Karpas-422 (cell line): ENCODE results near the gene COL8A2. TPM values are rescaled to one million over a fixed set of nuclear protein-coding genes. Genes with fewer than 3 reads are reported as not detected.

ENCODE experiments used
- DNase-seq: peaks from one replicate; pipeline ENCODE4 v3.0.0-alpha.2; 2015
- H2AFZ ChIP-seq: fragments of 200-600 bp; sonication (generic); 2 replicates; pipeline ENCODE4 v1.6.1; 2014; ENCODE audit warnings: antibody characterized with exemption, low read length, mixed read lengths
- H3K27ac ChIP-seq: fragments of 200-600 bp; sonication (generic); 2 replicates; pipeline ENCODE4 v1.5.1; 2014; ENCODE audit warnings: mild to moderate bottlenecking, low read length, moderate library complexity
- H3K27me3 ChIP-seq: fragments of 200-600 bp; sonication (generic); 2 replicates; pipeline ENCODE4 v1.6.1; 2014; ENCODE audit warnings: low read length, mixed read lengths
- H3K36me3 ChIP-seq: fragments of 200-600 bp; sonication (generic); 2 replicates; pipeline ENCODE4 v1.6.1; 2014; ENCODE audit warnings: low read length, mixed read lengths; ENCODE audit not compliant: insufficient read depth
- H3K4me1 ChIP-seq: fragments of 200-600 bp; sonication (generic); 2 replicates; pipeline ENCODE4 v1.6.1; 2014; ENCODE audit warnings: mild to moderate bottlenecking, low read length, mixed read lengths
- H3K4me2 ChIP-seq: fragments of 200-600 bp; sonication (generic); 2 replicates; pipeline ENCODE4 v1.6.1; 2014; ENCODE audit warnings: low read length, low read depth, mild to moderate bottlenecking; ENCODE audit not compliant: poor library complexity, severe bottlenecking
- H3K4me3 ChIP-seq: fragments of 200-600 bp; sonication (generic); 2 replicates; pipeline ENCODE4 v1.5.1; 2014; ENCODE audit warnings: mild to moderate bottlenecking, antibody characterized with exemption, low read length, mixed read lengths
- H3K79me2 ChIP-seq: fragments of 200-600 bp; sonication (generic); 2 replicates; pipeline ENCODE4 v1.6.1; 2014; ENCODE audit warnings: mild to moderate bottlenecking, low read length, mixed read lengths
- H3K9ac ChIP-seq: fragments of 200-600 bp; sonication (generic); 2 replicates; pipeline ENCODE4 v1.6.0; 2014; ENCODE audit warnings: low read length
- H3K9me2 ChIP-seq: fragments of 200-600 bp; sonication (generic), shearing (Covaris generic); replicated peaks from 2 replicates; pipeline ENCODE4 v1.6.0; 2014; ENCODE audit warnings: mild to moderate bottlenecking, low read length, moderate library complexity; ENCODE audit not compliant: insufficient read depth
- H3K9me3 ChIP-seq: fragments of 300-700, 200-600 bp; sonication (generic); 2 replicates; pipeline ENCODE4 v1.6.1; 2014; ENCODE audit warnings: low read length, mixed read lengths
- H4K20me1 ChIP-seq: fragments of 200-600 bp; sonication (generic); 2 replicates; pipeline ENCODE4 v1.6.1; 2014; ENCODE audit warnings: mild to moderate bottlenecking, antibody characterized with exemption, low read length, low read depth; ENCODE audit not compliant: insufficient read depth
- total RNA-seq: library from RNA; depleted of rRNA; stranded (reverse); fragments of >200 nt; shearing (Covaris generic); gene quantifications from 2 replicates; pipeline ENCODE4 v1.2.3, GENCODE V29; 2014; ENCODE audit warnings: low replicate concordance; rRNA removed

The COL8A2 gene
- total RNA-seq, 1 experiment from 2014 or later: not detected

DNA sequence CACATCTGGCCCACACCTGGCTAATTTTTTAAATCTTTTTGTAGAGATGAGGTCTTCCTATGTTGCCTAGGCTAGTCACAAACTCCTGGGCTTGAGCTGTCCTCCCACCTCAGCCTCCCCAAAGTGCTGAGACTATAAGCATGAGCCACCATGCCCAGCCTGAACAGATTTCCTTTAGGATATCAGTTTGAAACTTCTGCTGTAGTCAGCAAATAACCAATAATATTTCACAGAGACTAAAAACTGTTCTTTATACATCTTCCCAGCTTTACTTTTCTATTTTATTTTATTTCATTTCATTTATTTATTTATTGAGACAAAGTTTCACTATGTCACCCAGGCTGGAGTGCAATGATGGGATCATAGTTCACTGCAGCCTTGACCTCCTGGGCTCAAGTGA is 71.0 kb downstream of the COL8A2 start:
- no peaks in the 10 kb centered on the region for H3K27me3 ChIP-seq
- peaks cover 33% of the 10 kb centered on the region for H3K36me3 ChIP-seq
- no peak overlapping the region for H3K4me2 ChIP-seq
- H3K27ac ChIP-seq: no peak overlapping the region
- no peak overlapping the region for H2AFZ ChIP-seq
- H4K20me1 ChIP-seq: no peaks in the 10 kb centered on the region
- H3K4me1 ChIP-seq: no peaks in the 10 kb centered on the region
- H3K9ac ChIP-seq: no peak overlapping the region
- H3K79me2 ChIP-seq: no peaks in the 10 kb centered on the region
- no peaks in the 10 kb centered on the region for H3K9me2 ChIP-seq
- no peak overlapping the region for H3K4me3 ChIP-seq
- no peak for DNase-seq
- H3K9me3 ChIP-seq: no peaks in the 10 kb centered on the region

DNA sequence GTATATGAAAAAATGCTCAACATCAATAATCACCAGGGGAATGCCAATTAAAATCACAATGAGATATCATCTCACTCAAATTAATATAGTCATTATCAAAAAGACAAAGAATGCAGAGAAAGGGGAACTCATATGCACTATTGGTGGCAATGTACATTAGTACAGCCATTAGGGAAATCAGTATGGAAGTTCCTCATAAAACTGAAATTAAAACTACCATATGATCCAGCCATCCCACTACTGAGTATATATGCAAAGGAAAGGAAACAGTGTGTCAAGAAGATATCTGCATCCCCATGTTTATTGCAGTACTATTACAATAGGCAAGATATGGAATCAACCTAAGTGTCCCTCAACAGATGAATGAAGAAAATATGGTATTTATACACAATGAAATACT is 73.2 kb downstream of the COL8A2 start:
- no peak overlapping the region for H3K9ac ChIP-seq
- DNase-seq: no peak
- no peaks in the 10 kb centered on the region for H3K9me2 ChIP-seq
- H3K4me3 ChIP-seq: no peak overlapping the region
- no peak overlapping the region for H3K27ac ChIP-seq
- H4K20me1 ChIP-seq: no peaks in the 10 kb centered on the region
- no peak overlapping the region for H3K4me2 ChIP-seq
- H3K36me3 ChIP-seq: peaks cover 42% of the 10 kb centered on the region
- no peak overlapping the region for H2AFZ ChIP-seq
- no peaks in the 10 kb centered on the region for H3K27me3 ChIP-seq
- H3K4me1 ChIP-seq: no peaks in the 10 kb centered on the region
- H3K9me3 ChIP-seq: no peaks in the 10 kb centered on the region
- H3K79me2 ChIP-seq: no peaks in the 10 kb centered on the region

Other genes starting within 250 kb of the COL8A2 start
- 18.7 and 21.4 TPM in 2 replicates for gene AGO1, start 242.0 kb downstream of the COL8A2 start, total RNA-seq
- 21.2 and 46.8 TPM in 2 replicates for gene AGO3, start 194.1 kb downstream of the COL8A2 start, total RNA-seq
- 0.86 and 1.7 TPM in 2 replicates for gene TEKT2, start 41.1 kb downstream of the COL8A2 start, total RNA-seq
- gene ADPRS, start 36.3 kb downstream of the COL8A2 start, total RNA-seq: 29.3 and 42.8 TPM in 2 replicates
- gene TRAPPC3, start 24.3 kb upstream of the COL8A2 start, total RNA-seq: 46.7 and 81.0 TPM in 2 replicates
- gene MAP7D1, start 30.9 kb upstream of the COL8A2 start, total RNA-seq: 24.1 and 87.3 TPM in 2 replicates
- 47.0 and 56.2 TPM in 2 replicates for gene THRAP3, start 99.2 kb upstream of the COL8A2 start, total RNA-seq
- 8.2 and 16.4 TPM in 2 replicates for gene SH3D21, start 181.1 kb upstream of the COL8A2 start, total RNA-seq
- gene EVA1B, start 198.4 kb upstream of the COL8A2 start, total RNA-seq: 0.75 and 7.1 TPM in 2 replicates